GM21825 (cell line): ENCODE data around the gene EMD.

ENCODE experiments used
- ATAC-seq: cut with Tn5 transposase; IDR thresholded peaks from one replicate; pipeline ENCODE4 v1.9.1; 2021; ENCODE audit warnings: mild to moderate bottlenecking, moderate library complexity; ENCODE audit not compliant: unreplicated experiment

EMD gene

DNA sequence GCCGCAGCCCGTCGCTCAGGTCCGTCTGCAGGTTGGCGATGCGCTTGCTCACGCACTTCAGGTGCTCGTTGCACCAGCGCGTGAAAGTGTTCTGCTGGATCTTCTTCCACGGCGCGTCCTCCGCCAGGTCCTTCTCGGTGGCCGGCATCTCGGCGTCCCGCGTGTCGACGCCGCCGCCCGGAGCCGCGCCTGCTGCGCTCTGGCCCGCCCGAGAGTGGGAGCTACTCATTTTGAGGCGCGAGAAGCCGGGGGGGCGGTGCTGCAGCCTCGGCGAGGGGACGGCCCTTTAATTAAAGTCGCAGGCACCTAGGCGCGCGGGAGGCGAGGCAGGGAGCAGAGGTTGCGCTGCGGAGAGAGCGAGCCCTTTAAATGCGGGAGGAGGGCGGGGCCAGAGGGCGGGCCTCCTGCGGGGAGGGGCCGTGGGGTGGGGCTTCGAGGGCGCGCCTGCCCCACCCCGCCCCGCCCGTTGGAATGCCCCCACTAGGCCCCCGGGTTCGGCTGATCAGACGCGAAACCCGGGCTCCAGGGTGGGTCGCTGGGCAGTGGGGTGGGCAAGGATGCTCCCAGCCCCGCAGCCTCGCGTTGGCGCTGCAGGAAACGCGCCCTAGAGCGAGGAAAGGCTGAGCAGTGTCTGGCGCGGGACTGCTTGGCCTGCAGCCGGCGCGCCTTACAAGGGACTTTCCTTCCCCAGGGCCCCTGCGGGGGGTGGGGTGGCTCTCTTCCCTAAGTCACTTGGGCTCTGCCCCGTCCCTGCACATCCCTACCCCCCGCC is 7.9 kb upstream of the EMD start:
- ATAC-seq: peak; percentile 57

DNA sequence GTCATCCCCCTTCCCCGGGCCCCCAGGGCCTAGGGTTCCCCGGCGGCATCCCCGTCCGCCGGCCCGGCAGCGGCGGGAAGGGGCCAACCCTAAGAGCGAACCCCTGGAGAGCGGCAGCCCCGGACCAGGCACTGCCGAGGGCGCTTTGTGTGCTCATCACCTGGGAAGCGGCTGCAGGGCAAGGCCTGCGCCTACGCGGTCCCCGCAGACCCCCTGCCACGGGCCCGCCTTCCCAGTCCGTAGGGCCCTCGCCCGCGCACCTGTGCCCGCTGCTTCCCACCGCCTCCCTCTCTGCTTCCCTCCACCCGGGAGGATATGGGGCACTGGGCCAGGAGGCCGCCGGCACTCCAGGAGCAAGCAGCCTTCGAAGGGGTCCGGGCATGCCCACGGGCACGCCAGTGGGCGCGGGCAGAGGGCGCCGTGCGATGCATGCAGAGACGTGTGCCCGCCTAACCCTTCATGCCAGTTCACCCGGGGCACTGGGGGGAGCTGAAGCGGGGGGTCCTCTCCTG is 7.2 kb upstream of the EMD start:
- no peak for ATAC-seq

DNA sequence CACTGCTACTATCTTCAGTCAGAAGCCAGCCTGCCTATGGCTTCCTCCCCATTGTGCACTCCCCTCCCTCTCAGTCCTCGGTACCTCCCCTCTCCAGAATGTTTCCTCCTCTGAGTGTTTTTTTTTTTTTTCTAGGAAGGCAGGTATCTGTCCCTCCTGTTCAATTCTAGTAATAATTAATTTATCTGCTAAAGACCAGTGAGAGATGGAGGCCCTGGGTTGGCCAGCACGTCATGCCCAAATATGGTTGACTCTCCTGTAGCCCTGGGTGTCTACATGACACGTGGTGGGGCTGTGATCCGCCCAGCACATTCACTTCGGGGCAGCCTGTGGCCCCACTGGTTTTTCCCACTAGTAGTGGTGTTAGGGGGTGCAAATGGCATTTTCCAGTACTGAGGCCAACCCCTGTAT is 6.5 kb upstream of the EMD start:
- ATAC-seq: no peak

DNA sequence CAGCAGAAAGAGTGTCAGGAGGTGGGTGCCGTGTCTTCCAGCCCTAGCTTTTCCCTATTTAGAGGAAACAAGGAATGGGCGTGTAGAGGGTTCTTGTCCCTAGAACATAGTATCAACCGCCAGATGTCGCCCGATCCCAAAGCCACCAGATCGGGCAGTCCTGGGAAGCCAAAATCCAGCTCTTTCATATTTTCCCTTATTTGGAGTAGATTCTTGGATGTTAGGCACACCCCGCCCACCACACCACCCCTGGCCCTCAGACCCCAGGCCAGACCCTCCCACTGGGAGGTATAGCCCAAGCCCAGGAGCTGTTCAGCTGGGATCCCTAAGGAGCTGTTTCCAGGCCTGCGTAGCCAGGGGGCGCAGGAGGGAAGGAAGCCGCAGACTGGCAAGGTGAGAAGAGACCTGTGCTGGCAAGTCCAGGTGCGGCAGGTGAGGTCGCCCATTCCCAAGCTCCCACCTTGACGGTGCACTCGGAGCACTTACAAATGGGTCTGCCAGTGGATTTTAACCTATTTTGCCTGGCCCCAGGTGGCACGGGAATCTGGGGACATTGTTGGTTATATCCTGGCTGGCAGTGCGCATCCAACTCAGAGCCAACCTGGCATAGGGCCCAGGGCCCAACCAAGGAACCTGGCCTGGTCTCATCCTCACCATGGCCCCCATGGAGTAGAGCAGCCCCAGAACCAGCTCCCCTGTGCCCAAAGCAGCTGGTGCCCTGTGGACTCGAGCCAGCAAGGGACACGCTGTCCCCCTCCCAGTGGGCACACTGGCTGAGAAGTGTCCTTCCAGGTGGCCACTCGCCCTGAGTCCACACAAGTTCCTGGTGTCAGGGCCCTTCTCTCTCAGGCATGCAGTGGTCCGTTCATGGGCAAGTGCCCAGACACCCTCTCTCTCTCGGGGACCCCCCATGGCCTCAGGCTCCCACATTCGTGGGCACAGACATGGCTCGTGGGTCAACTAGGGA is 5.5 kb upstream of the EMD start:
- ATAC-seq: no peak

DNA sequence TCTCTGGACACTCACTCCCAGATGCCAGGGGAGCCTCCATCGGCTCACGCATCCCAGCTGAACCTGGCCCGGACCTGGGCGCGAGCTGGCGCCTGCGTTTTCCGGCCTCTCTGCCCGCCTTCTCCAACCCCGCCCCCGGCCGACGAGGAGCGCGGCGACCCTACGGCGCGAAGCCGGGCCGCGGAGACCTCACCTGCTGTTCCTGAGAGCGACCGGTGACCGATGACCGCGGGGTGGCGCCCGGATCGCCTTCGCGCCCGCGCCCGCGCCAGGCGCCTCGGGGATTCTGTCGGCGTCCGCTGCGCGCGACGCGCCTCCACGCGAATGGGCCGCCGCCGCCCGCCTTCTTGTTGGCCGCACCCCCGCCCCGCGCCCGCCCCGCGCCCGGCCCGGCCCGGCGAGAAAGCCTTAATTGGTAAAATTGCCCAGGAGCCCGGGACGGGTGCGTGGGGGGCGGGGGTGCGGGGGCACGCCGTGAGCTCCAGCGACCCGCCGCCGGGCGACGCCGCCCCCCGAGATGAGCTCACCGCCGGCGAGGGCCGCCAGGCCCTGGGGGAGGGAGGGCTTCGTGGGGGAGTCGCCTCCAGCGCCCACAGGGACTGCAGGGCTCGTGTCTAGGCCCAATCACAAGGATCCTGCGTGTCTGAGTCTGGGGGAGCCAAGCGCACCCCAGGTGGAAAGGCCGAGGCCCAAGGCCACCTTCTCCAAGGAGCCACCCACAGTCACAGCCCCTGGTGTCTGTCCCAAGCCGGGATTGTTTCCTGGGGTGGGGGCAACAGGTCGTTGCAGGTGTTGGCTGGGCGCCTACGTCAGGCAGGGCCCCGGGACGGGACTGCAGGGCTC is 4.6 kb upstream of the EMD start, which contains the start of gene FLNA:
FLNA (minus strand) TSS at position 322 of the 843 bp plus-strand sequence. CDS start 3,389 bp downstream, outside the sequence.
- ATAC-seq: no peak

DNA sequence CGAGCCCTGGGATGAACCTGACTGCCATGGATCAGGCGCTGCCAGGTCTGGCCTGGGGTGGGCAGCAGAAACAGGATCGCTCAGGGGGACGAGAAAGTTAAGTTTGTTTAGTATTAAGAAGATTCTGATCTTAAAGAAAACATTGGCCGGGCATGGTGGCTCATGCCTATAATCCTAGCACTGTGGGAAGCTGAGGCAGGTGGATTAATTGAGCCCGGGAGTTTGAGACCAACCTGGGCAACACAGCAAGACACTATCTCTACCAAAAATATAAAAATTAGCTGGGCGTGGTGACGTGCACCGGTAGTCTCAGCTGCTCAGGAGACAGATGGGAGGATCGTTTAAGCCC is 4.0 kb upstream of the EMD start:
- ATAC-seq: no peak

DNA sequence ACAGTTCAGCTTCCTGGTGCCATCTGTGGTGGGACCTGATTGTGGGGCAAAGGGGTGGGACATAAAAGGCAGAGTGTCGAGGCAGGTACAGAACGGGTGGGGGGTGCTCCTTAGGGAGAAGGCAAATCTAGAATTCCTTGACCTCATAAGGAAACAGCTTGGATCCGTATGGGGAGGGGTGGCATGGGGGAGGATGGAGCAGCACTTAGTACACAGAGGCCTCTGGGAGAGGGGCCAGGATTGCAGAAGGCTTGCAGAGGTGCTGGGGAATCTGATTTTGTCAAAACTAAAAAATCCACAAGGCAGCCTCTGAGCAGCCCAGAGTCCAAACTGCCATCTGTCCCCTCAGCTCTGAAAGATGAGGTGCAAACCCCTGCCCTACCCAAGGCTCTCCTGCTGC is 2.3 kb upstream of the EMD start:
- ATAC-seq: no peak

DNA sequence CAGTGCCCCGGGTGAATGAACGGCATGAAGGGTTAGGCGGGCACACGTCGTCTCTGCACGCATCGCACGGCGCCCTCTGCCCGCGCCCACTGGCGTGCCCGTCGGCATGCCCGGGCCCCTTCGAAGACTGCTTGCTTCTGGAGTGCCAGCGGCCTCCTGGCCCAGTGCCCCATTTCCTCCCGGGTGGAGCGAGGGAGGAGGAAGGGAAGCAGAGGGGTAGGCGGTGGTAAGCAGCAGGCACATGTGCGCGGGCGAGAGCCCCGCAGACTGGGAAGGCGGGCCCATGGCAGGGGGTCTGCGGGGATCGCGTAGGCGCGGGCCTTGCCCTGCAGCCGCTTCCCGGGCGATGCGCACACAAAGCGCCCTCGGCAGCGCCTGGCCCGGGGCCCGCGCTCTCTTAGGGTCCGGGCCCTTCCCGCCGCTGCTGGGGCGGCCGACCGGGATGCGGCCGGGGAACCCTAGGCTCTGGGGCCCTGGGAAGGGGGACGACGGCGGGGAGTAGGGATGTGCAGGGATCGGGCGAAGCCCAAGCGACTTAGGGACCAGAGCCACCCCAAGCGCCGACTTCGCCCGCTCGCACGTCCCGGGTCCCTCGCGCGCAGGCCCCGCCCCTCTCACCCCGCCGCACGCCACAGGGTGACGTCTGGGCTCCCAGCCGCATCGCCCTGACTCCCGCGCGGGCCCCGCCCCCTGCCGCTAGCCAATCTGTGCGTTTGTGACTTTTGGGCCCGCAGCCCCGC is 866 bp upstream of the EMD start:
- no peak for ATAC-seq

DNA sequence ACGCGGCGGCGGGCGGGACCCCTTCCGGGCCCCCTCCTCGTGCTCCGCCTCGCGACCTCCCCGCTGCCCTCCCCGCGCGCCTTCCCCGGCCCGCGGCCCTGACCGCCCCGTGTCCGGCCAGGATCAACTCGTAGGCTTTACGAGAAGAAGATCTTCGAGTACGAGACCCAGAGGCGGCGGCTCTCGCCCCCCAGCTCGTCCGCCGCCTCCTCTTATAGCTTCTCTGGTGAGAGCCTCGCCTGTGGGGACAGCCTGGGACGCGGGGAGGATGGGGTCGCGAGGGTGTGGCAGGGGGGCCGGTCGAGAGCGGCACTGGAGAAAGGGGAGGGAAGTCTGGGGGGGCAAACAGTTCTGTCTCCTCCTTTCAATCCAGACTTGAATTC is 465 bp downstream of the EMD start:
- ATAC-seq: no peak

DNA sequence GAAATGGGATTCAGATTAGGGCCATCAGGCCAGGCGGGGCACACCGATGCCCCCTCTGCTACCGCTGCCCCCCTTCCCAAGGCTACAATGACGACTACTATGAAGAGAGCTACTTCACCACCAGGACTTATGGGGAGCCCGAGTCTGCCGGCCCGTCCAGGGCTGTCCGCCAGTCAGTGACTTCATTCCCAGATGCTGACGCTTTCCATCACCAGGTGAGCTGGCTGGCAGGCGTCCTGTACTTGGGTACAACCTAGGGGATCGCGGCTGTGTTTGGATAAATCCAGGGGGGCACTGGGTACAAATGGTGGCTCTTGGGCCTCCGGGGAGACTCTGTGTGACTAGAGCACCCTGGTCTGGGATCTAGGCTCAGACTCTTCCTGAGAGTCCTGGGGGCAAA is 1.1 kb downstream of the EMD start:
- ATAC-seq: no peak

DNA sequence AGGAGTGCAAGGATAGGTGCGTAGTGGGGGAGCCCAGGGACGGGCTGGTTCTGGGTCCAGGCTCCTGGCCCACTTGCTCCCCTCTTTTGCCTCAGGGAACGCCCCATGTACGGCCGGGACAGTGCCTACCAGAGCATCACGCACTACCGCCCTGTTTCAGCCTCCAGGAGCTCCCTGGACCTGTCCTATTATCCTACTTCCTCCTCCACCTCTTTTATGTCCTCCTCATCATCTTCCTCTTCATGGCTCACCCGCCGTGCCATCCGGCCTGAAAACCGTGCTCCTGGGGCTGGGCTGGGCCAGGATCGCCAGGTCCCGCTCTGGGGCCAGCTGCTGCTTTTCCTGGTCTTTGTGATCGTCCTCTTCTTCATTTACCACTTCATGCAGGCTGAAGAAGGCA is 1.7 kb downstream of the EMD start:
- ATAC-seq: no peak

DNA sequence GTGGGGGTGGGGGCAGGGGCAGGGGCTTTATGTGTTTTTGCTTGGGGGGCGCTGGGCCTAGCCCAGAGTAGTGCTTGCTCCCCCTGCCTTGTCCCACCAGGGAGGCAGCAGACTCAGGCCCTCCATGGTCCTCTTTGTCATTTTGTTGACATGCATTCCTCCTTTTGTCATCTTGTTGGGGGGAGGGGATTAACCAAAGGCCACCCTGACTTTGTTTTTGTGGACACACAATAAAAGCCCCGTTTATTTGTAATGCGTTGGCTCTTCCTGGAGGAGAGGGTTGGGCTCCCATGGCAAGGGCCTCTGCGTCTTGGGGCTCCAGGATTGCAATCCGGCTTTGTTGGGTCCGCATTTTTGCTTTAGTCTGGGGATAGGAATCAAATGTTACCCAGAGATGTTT is 2.2 kb downstream of the EMD start:
- ATAC-seq: no peak

DNA sequence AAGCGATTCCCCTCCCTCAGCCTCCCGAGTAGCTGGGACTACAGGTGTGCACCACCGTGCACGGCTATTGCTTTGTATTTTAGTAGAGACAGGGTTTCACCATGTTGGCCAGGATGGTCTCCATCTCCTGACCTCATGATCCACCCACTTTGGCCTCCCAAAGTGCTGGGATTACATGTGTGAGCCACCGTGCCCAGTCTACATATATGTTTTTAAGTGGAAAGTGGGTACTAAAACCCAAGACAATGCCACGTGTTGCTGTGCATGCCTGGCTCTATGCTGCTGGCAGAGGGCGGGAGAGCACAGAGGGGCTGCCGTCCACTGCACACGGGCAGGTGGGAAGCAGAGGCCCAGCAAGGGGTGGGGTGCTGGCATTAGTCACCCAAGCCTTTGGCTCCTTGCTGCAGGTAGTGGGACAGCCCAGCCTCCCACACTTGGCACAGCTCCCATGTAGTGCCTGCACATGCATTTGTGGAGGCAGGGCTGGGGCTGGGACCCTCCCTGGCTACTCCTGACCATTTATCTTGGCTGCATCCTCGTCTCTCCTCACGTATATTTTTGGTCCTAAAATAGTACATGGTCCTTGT is 3.5 kb downstream of the EMD start:
- no peak for ATAC-seq

DNA sequence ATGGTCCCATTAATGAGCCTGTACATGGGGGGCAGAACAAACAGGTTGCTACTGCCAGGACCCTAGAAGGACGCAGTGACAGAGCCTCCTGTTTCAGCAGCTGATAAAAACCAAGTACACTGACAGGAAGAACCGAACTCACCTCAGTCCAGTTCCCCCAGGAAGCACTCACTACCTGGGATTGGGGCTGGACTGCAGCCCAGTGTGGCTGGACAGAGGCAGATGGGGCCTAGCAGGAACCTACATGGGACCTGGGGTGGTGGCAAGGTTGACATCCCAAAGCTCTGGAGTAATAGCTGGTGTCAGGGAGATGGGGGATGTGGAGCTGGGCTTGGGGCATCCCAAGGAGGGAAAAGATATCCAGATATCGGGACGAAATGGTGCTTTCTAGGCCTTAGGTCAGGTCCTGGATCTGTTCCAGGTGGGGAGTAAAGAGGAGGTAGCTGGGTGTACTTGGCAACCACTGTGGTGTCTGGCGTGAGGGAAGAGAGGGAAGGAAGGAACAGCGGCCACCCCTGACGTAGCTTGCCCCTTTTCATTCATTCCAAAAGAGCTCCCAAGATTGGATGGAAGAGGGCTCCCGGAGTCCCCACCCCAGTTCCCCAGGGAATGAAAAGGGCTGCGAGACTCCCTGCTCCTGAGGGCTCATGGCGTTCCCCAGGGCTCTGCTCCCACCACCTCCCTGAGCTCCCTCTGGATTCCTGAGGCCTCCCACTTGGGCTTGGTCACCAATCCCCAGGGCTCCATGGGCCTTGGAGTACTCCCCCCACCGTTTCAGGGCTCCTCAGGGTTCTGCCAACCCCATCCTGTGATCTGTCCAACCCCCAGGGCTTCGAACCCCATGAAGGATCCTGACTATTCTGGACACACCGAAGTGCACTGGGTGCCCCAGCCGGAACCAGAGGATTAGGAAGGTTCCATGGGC is 4.5 kb downstream of the EMD start:
- ATAC-seq: no peak

DNA sequence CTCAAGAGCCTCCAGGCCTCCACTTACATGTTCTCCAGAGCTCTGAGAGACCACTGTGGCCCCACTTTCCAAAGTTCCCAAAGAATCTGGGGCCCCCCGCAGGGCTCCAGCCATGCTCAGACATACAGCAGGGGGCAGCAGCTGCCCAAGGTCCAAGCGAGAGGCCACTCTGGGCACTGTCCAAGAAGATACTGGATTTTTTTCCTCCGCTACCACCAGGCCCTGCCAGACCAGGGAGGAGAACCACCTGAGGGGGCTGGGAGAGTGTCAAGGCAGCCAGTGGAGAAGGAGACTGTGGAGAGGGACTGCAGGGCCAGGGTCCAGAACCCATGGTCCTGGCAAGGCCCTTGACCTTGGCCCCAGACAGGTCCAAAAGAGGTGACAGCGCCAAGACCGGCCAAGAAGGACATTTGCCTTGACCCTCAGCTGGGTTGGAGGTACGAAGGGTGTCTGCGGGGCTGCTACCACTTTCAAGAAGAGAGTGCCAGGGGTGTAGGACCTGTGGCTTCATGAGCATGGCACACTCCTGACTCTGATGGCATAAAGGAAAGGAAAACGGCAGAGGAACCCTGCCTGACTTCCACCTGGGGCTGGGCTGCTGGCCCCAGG is 5.3 kb downstream of the EMD start:
- no peak for ATAC-seq

DNA sequence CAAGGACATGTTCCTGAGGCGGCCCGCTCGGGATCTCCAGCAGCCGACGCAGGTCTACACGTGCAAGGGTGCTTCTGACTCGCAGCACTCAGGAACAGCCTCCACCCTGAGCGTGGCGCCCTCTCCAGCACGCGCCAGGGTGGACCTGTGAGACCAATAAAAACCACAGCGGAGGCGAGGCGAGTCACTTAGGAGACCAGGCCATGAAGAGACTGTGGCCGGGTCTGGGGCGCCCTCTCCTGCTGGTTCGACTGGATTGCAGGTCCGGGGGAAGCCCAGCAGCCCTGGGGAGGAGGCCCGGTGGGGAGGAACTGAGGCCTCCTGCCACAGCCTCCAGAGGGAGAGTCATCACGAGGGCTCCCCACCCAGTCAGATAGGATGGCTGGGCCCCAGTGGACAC is 9.0 kb downstream of the EMD start:
- peak; percentile 29 for ATAC-seq

DNA sequence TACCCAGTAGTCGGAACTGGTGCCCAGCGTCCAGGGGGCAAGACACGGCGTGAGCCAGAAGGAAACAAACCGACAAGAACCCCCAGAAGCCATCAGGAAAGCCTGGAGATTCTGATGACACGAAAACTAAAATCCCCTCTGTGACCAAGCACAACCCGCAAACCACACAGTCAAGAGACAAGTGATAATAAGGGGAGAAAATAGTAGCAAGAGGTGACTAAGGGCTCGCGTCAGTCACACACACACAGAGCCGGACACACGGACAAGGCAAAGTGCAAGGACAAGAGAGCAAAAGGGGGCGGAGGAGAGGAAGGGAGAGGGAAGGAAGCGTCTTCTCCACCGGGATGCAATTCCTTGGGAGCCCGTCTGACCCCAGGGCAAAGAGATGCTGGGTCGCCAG is 9.6 kb downstream of the EMD start:
- peak; percentile 21 for ATAC-seq
